ENCODE measurements around the gene MRPS6. TPM values are rescaled to one million over a fixed set of nuclear protein-coding genes. Genes with fewer than 3 reads are reported as not detected.

MRPS6 gene
- total RNA-seq, 1 experiment from 2014 or later, result 41.0 TPM

GRCh38 chr21:34073749-34074282, 438 bp downstream of the MRPS6 start:
- Histone ChIP-seq H2AFZ (peak overlapping the region; percentile 71; the same call in 1 of the 2 replicates), H3K4me1 (replicated peaks; ENCODE audit: insufficient read depth) (peaks cover 28% of the 10 kb centered on the region), H3K27ac (no peak overlapping the region), H3K9me3 (ENCODE audit: insufficient read depth, low read depth) (no peaks in the 10 kb centered on the region), H3K4me2 (peak overlapping the region; percentile 90), H3K36me3 (ENCODE audit: low read depth) (no peaks in the 10 kb centered on the region), H3K9me2 (ENCODE audit: insufficient read depth) (no peaks in the 10 kb centered on the region), H3K79me2 (ENCODE audit: low read depth) (peaks cover 47% of the 10 kb centered on the region), H4K20me1 (ENCODE audit: insufficient read depth) (no peaks in the 10 kb centered on the region), H3K4me3 (peak overlapping the region; percentile 84), H3F3A (ENCODE audit: insufficient read depth, low read depth) (no peaks in the 10 kb centered on the region), H3K27me3 (ENCODE audit: insufficient read depth, low read depth) (no peaks in the 10 kb centered on the region)
- ChIA-PET CTCF (interaction anchor here (0.6 to 1.2 kb wide), 3 partner anchors 126 to 150 kb away, joined by 3 to 4 read pairs (median 3); no protein-coding TSS in a partner anchor), POLR2A (ENCODE audit: unreplicated experiment) (interaction anchor here (0.5 kb wide), 1 partner anchor 1932 kb away, joined by 6 read pairs; no protein-coding TSS in a partner anchor)
- no peak for DNase-seq
- no peak for TF ChIP-seq EZH2 (IDR thresholded peaks at IDR 0.05; ENCODE audit: low read depth)
- TF ChIP-seq, protein P1, sequence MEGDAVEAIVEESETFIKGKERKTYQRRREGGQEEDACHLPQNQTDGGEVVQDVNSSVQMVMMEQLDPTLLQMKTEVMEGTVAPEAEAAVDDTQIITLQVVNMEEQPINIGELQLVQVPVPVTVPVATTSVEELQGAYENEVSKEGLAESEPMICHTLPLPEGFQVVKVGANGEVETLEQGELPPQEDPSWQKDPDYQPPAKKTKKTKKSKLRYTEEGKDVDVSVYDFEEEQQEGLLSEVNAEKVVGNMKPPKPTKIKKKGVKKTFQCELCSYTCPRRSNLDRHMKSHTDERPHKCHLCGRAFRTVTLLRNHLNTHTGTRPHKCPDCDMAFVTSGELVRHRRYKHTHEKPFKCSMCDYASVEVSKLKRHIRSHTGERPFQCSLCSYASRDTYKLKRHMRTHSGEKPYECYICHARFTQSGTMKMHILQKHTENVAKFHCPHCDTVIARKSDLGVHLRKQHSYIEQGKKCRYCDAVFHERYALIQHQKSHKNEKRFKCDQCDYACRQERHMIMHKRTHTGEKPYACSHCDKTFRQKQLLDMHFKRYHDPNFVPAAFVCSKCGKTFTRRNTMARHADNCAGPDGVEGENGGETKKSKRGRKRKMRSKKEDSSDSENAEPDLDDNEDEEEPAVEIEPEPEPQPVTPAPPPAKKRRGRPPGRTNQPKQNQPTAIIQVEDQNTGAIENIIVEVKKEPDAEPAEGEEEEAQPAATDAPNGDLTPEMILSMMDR (conservative IDR thresholded peaks at IDR 0.05), result no peak
- BruUV-seq (replicated peaks), result no TSS peak
- intact Hi-C loops (cut with micrococcal nuclease; ENCODE audit: unreplicated experiment), result loop anchor here (5.0 to 10.0 kb wide), 3 partner anchors 127 to 152 kb away; no protein-coding TSS in a partner anchor

DNA sequence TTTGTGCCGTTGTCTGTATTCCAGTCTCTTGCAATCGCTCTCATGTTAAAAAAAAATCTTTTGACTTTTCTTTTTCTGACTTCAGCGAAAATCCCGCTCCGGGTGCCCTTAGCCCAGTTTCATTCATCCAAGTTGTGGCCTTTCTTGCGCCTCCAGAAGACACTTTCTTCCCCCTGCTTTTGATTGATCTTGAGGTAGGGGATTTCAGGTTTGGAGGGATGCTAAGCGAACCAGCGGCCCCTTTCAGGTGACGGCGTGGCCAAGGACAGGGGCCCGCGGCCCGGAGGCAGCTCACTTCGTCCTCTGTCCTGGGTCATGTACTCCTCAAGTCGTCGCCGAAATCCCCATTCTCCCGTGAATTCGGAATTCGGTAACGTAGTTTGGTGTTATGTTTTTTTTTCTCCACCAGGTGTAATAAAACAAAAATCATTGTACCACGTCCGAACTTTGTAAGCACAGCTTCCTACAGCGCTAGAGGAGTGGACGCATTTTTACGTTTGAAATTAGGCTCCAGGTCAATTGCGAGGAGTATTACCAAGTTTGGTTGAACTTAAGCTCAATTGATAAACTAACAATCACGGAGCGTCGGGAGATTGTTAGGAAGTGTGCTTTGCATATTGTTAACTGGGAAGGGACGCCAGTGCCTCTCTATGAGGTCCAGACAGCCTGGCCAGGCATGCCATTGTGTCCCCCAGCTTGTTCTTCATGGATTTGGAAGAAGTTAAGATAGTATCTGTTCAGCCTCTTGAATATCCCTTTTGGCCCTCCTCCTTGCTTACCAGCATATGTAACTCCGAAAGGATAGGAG, 1.1 kb downstream of the MRPS6 start:
- Histone ChIP-seq H3K79me2 (ENCODE audit: low read depth) (peaks cover 53% of the 10 kb centered on the region), H3K27me3 (ENCODE audit: insufficient read depth, low read depth) (no peaks in the 10 kb centered on the region), H3K4me3 (peak overlapping the region; percentile 84), H3K9me3 (ENCODE audit: insufficient read depth, low read depth) (no peaks in the 10 kb centered on the region), H3K36me3 (ENCODE audit: low read depth) (no peaks in the 10 kb centered on the region), H3K27ac (no peak overlapping the region), H3K9me2 (ENCODE audit: insufficient read depth) (no peaks in the 10 kb centered on the region), H3K4me1 (replicated peaks; ENCODE audit: insufficient read depth) (peaks cover 33% of the 10 kb centered on the region), H3K4me2 (peak overlapping the region; percentile 90), H2AFZ (peak overlapping the region; percentile 71), H4K20me1 (ENCODE audit: insufficient read depth) (no peaks in the 10 kb centered on the region), H3F3A (ENCODE audit: insufficient read depth, low read depth) (no peaks in the 10 kb centered on the region)
- intact Hi-C loops (cut with micrococcal nuclease; ENCODE audit: unreplicated experiment), result loop anchor here (5.0 to 10.0 kb wide), 3 partner anchors 127 to 152 kb away; no protein-coding TSS in a partner anchor
- no peak for DNase-seq
- CTCF ChIA-PET, result interaction anchor here (0.8 to 1.2 kb wide), 2 partner anchors 127 to 151 kb away, joined by 3 to 4 read pairs; no protein-coding TSS in a partner anchor
- TF ChIP-seq EZH2 (IDR thresholded peaks at IDR 0.05; ENCODE audit: low read depth), result no peak
- TF ChIP-seq, protein P1 (conservative IDR thresholded peaks at IDR 0.05), result no peak
- POLR2A ChIA-PET (ENCODE audit: unreplicated experiment), result no interaction called here
- TSS peak; percentile 55 for BruUV-seq (replicated peaks)

GRCh38 chr21:34075091-34075425, 1.7 kb downstream of the MRPS6 start:
- Histone ChIP-seq H3K27me3 (ENCODE audit: insufficient read depth, low read depth) (no peaks in the 10 kb centered on the region), H3K79me2 (ENCODE audit: low read depth) (peaks cover 58% of the 10 kb centered on the region), H3K4me3 (peak overlapping the region; percentile 84), H2AFZ (no peak overlapping the region), H3K4me1 (replicated peaks; ENCODE audit: insufficient read depth) (peaks cover 33% of the 10 kb centered on the region), H3F3A (ENCODE audit: insufficient read depth, low read depth) (no peaks in the 10 kb centered on the region), H3K4me2 (peak overlapping the region; percentile 90), H3K36me3 (ENCODE audit: low read depth) (no peaks in the 10 kb centered on the region), H3K27ac (no peak overlapping the region), H3K9me2 (ENCODE audit: insufficient read depth) (no peaks in the 10 kb centered on the region), H4K20me1 (ENCODE audit: insufficient read depth) (no peaks in the 10 kb centered on the region), H3K9me3 (ENCODE audit: insufficient read depth, low read depth) (no peaks in the 10 kb centered on the region)
- CTCF ChIA-PET, result interaction anchor here (1.2 kb wide), 1 partner anchor 151 kb away, joined by 4 read pairs; no protein-coding TSS in a partner anchor
- BruUV-seq (replicated peaks), result no TSS peak
- DNase-seq, result no peak
- intact Hi-C loops (cut with micrococcal nuclease; ENCODE audit: unreplicated experiment), result loop anchor here (10.0 kb wide), 1 partner anchor 130 kb away; no protein-coding TSS in a partner anchor
- TF ChIP-seq EZH2 (IDR thresholded peaks at IDR 0.05; ENCODE audit: low read depth), result no peak
- TF ChIP-seq, protein P1 (conservative IDR thresholded peaks at IDR 0.05), result no peak
- POLR2A ChIA-PET (ENCODE audit: unreplicated experiment), result interaction anchor here (0.5 kb wide), 1 partner anchor 135 kb away, joined by 7 read pairs; no protein-coding TSS in a partner anchor

Measured in PC-9 (cell line).